Measurements from ENCODE around the gene MTMR3.
A peak's percentile ranks its signal among the peaks of the same experiment; 100 is the strongest.

GRCh38 chr22:29994943-29995342 lies 112.0 kb downstream of the MTMR3 start:
- TF ChIP-seq, protein P1, sequence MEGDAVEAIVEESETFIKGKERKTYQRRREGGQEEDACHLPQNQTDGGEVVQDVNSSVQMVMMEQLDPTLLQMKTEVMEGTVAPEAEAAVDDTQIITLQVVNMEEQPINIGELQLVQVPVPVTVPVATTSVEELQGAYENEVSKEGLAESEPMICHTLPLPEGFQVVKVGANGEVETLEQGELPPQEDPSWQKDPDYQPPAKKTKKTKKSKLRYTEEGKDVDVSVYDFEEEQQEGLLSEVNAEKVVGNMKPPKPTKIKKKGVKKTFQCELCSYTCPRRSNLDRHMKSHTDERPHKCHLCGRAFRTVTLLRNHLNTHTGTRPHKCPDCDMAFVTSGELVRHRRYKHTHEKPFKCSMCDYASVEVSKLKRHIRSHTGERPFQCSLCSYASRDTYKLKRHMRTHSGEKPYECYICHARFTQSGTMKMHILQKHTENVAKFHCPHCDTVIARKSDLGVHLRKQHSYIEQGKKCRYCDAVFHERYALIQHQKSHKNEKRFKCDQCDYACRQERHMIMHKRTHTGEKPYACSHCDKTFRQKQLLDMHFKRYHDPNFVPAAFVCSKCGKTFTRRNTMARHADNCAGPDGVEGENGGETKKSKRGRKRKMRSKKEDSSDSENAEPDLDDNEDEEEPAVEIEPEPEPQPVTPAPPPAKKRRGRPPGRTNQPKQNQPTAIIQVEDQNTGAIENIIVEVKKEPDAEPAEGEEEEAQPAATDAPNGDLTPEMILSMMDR (IDR thresholded peaks at IDR 0.05; ENCODE audit: low read depth, low read length, missing input control) = no peak
- TF ChIP-seq JUND (IDR thresholded peaks at IDR 0.05) (no peak), RAD21 (IDR thresholded peaks at IDR 0.05) (peak in 1 of 2 donors; percentile 12), FOXA1 (IDR thresholded peaks at IDR 0.05) (no peak), TAF1 (conservative IDR thresholded peaks at IDR 0.05) (no peak)
